ENCODE measurements around the gene WBP4. TPM values are rescaled to one million over a fixed set of nuclear protein-coding genes. Genes with fewer than 3 reads are reported as not detected.

WBP4 gene
- total RNA-seq, 1 experiment from 2014 or later, result 10.0 TPM

DNA sequence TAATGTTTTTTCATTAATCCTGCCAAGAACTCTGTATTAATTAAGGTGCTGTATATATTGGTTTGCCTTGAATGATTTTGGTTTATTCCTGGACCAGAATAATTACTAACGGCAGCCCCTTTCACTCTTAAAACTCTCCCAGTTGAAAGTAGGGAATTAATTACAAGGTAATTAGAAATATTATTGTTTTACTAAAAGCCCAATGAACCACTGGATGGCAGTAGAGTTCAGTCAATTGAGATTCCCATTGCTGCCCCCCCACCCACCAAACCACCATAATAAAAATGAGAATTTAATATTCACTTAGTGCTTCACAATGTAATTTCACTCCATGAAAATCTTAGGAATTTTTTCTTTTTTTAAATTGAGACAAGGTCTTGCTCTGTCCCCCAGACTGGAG, 13.7 kb downstream of the WBP4 start:
- no TSS peak for BruUV-seq (replicated peaks)
- TF ChIP-seq REST (IDR thresholded peaks at IDR 0.05; ENCODE audit: insufficient read depth in 1 of 2, low read depth in 2 of 2, low read length in 1 of 2), result no peak
- TF ChIP-seq, protein P1, sequence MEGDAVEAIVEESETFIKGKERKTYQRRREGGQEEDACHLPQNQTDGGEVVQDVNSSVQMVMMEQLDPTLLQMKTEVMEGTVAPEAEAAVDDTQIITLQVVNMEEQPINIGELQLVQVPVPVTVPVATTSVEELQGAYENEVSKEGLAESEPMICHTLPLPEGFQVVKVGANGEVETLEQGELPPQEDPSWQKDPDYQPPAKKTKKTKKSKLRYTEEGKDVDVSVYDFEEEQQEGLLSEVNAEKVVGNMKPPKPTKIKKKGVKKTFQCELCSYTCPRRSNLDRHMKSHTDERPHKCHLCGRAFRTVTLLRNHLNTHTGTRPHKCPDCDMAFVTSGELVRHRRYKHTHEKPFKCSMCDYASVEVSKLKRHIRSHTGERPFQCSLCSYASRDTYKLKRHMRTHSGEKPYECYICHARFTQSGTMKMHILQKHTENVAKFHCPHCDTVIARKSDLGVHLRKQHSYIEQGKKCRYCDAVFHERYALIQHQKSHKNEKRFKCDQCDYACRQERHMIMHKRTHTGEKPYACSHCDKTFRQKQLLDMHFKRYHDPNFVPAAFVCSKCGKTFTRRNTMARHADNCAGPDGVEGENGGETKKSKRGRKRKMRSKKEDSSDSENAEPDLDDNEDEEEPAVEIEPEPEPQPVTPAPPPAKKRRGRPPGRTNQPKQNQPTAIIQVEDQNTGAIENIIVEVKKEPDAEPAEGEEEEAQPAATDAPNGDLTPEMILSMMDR (IDR thresholded peaks at IDR 0.05), result peak; percentile 52; the same call in 1 of the 2 replicates
- intact Hi-C loops (cut with micrococcal nuclease; ENCODE audit: unreplicated experiment) (loop anchor here (1.0 to 10.0 kb wide), 2 partner anchors 120 to 147 kb away; partner anchors contain the start of gene KBTBD7), in situ Hi-C loops (cut with HindIII; ENCODE audit: low pct_unique_long_range_greater_than_20kb, low sequenced_read_pairs) (no loop called here)
- ChIA-PET POLR2A (no interaction called here), CTCF (no interaction called here)
- Histone ChIP-seq H3K36me3 (ENCODE audit: control insufficient read depth, insufficient read depth, low read length) (peaks cover 20% of the 10 kb centered on the region), H3K27ac (ENCODE audit: low read length) (no peak overlapping the region), H3K4me1 (ENCODE audit: control insufficient read depth, insufficient read depth, low read length) (no peaks in the 10 kb centered on the region), H3K9me3 (ENCODE audit: control insufficient read depth, insufficient read depth, low read depth, low read length) (no peaks in the 10 kb centered on the region), H3K27me3 (ENCODE audit: control insufficient read depth, insufficient read depth, low read length) (no peaks in the 10 kb centered on the region), H3K4me3 (ENCODE audit: low read depth in 2 of 2, low read length in 2 of 2) (no peak overlapping the region)
- ATAC-seq (no peak), DNase-seq (ENCODE audit: low read depth, low spot score) (no peak)

GRCh38 chr13:41075485-41075884, 14.2 kb downstream of the WBP4 start:
- H3K36me3 ChIP-seq (ENCODE audit: control insufficient read depth, insufficient read depth, low read length), result peaks cover 16% of the 10 kb centered on the region
- H3K9me3 ChIP-seq (ENCODE audit: control insufficient read depth, insufficient read depth, low read depth, low read length), result no peaks in the 10 kb centered on the region
- no peak overlapping the region for H3K27ac ChIP-seq (ENCODE audit: low read length)
- DNase-seq (ENCODE audit: low read depth, low spot score) (no peak), ATAC-seq (no peak)
- CTCF ChIA-PET, result no interaction called here
- no TSS peak for BruUV-seq (replicated peaks)
- intact Hi-C loops (cut with micrococcal nuclease; ENCODE audit: unreplicated experiment), result loop anchor here (1.0 to 10.0 kb wide), 2 partner anchors 119 to 147 kb away; partner anchors contain the start of gene KBTBD7
- no peak for TF ChIP-seq REST (IDR thresholded peaks at IDR 0.05; ENCODE audit: insufficient read depth in 1 of 2, low read depth in 2 of 2, low read length in 1 of 2)
- TF ChIP-seq, protein P1 (IDR thresholded peaks at IDR 0.05), result no peak
- in situ Hi-C loops (cut with HindIII; ENCODE audit: low pct_unique_long_range_greater_than_20kb, low sequenced_read_pairs), result no loop called here
- no peaks in the 10 kb centered on the region for H3K27me3 ChIP-seq (ENCODE audit: control insufficient read depth, insufficient read depth, low read length)
- no peaks in the 10 kb centered on the region for H3K4me1 ChIP-seq (ENCODE audit: control insufficient read depth, insufficient read depth, low read length)
- no peak overlapping the region for H3K4me3 ChIP-seq (ENCODE audit: low read depth in 2 of 2, low read length in 2 of 2)
- POLR2A ChIA-PET, result no interaction called here

All from Panc1 (cell line).